Choroid plexus epithelial cell (primary cell): Measurements from ENCODE around the gene CPE.

Experiments
- DNase-seq: peaks from one replicate; pipeline ENCODE4 v3.0.0-alpha.2; 2010; ENCODE audit warnings: low read depth
- H3K4me3 ChIP-seq: 2 replicates; pipeline ENCODE4 v1.5.1; 2011; ENCODE audit warnings: low read depth, mild to moderate bottlenecking, control low read depth, low read length, moderate library complexity
- CTCF ChIP-seq: conservative IDR thresholded peaks from 2 replicates; pipeline ENCODE4 v1.5.1; 2011; ENCODE audit warnings: low read depth, mild to moderate bottlenecking, control low read depth, inconsistent platforms, low read length, moderate library complexity

Gene CPE

GRCh38 chr4:165367040-165367439 lies 11.8 kb upstream of the CPE start:
- H3K4me3 ChIP-seq: no peak overlapping the region
- TF ChIP-seq CTCF: no peak
- DNase-seq: no peak

GRCh38 chr4:165368114-165368513 lies 10.7 kb upstream of the CPE start:
- no peak overlapping the region for H3K4me3 ChIP-seq
- no peak for TF ChIP-seq CTCF

GRCh38 chr4:165368567-165368966 lies 10.2 kb upstream of the CPE start:
- no peak for TF ChIP-seq CTCF
- H3K4me3 ChIP-seq: no peak overlapping the region
- no peak for DNase-seq

More at GRCh38 chr4:165368114-165368513, 10.7 kb upstream of the CPE start:
- DNase-seq: no peak

- H3K4me3 ChIP-seq: no peak overlapping the region
- TF ChIP-seq CTCF: no peak
- DNase-seq: peak; percentile 38
Observed at GRCh38 chr4:165369522-165369921, 9.3 kb upstream of the CPE start.

- no peak for TF ChIP-seq CTCF
- H3K4me3 ChIP-seq: no peak overlapping the region
- DNase-seq: no peak
Observed at GRCh38 chr4:165370530-165370929, 8.3 kb upstream of the CPE start.

GRCh38 chr4:165375465-165375864 lies 3.3 kb upstream of the CPE start:
- no peak overlapping the region for H3K4me3 ChIP-seq
- DNase-seq: no peak
- no peak for TF ChIP-seq CTCF

- peak overlapping the region; percentile 68 for H3K4me3 ChIP-seq
- no peak for TF ChIP-seq CTCF
- no peak for DNase-seq
Observed at GRCh38 chr4:165378398-165378744, 437 bp upstream of the CPE start.
